ENCODE results near the gene CCNY.

GRCh38 chr10:35612385-35613106, 276.2 kb downstream of the CCNY start:
- no peak for TF ChIP-seq POLR2AphosphoS5 (IDR thresholded peaks at IDR 0.05; ENCODE audit: borderline replicate concordance, low read depth, low read length)
- no peak for TF ChIP-seq EZH2 (IDR thresholded peaks at IDR 0.05)
- no peak for TF ChIP-seq FOXP2 (optimal IDR thresholded peaks at IDR 0.05; ENCODE audit: control extremely low read depth, extremely low read length, insufficient read depth)
